ENCODE results near the gene COQ4. TPM values are rescaled to one million over a fixed set of nuclear protein-coding genes. Genes with fewer than 3 reads are reported as not detected.

The COQ4 gene
- total RNA-seq = 35.4 and 44.9 TPM in 2 replicates

DNA sequence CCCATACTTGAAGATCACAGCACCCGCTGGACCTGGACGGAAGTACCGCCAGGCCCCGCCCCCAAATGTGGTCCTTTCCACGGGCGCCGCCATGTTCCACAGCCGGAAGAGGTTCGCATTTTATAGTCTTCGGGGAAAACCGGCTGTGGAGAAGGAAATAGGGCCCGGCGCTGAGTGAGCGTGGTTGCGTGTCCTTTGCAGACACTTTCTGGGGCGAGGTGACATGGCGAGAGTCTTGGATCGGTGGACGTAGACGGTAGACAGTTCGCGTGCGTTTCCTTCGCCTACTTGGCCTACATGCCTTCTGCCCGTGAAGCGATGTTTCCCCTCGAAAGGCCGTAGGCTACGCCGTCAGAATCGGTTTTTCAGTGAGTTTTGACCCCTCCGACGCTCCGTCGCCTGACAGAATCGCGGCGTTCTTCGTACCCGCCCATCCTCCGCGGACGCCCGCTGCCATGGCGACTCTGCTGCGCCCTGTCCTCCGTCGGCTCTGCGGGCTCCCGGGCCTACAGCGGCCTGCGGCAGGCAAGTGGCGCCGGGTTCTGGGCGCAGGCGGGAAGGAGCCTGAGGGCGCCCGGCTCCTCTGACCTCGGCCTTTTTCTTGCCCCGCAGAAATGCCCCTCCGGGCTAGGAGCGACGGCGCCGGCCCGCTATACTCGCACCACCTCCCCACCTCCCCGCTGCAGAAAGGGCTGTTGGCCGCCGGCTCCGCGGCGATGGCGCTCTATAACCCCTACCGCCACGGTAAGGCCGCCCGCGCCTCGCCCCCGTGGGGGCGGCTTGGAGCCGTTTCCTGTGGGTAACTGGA lies at the start of gene COQ4, which contains the start of gene TRUB2:
COQ4 (plus strand) TSS at position 436 of the 808 bp plus-strand sequence; CDS start at position 456, 20 bp downstream.
TRUB2 (minus strand) TSS at position 44 of the 808 bp plus-strand sequence; CDS start at position 5, 39 bp downstream.

DNA sequence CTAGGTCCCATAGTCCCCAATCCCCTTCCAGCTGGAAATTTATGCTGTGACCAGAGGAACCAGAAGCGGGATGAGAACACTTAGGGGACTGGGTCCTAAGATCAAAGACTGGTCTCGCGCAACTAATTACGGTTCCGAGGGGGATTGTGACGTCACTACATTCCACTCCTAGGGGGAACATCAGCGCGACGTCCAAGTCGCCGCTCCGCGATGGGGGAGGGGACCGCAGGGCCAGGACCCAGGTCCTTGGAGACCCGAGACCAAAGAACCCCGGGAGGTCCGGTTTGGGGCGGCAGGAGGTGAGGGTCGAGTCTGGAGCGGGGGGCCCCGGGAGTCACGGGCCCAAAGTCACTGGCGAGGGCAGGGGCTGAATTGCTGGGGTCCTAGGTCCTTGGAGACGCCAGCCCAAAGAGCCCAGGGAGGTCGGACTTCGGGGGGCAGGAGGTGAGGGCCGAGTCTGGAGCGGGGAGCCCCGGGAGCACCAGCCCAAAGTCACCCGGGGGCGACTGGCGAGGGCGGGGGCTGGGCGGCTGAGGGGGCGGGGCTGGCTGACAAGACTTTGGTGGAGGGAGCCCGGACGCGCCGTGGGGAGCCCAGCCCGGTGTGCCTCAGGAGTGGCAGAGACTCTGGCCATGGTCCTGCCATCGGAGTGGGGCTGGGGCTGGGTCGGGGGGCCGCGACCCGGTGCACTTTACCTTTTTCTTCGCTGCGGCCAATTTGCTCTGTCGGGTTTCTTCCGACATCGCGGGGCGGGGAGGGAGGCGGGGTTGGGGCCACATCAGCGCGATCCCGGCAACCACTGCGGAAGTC lies 47.2 kb upstream of the COQ4 start, which contains the start of gene GOLGA2:
GOLGA2 (minus strand) TSS at position 810 of the 810 bp plus-strand sequence; CDS start at position 779, 31 bp downstream.

DNA sequence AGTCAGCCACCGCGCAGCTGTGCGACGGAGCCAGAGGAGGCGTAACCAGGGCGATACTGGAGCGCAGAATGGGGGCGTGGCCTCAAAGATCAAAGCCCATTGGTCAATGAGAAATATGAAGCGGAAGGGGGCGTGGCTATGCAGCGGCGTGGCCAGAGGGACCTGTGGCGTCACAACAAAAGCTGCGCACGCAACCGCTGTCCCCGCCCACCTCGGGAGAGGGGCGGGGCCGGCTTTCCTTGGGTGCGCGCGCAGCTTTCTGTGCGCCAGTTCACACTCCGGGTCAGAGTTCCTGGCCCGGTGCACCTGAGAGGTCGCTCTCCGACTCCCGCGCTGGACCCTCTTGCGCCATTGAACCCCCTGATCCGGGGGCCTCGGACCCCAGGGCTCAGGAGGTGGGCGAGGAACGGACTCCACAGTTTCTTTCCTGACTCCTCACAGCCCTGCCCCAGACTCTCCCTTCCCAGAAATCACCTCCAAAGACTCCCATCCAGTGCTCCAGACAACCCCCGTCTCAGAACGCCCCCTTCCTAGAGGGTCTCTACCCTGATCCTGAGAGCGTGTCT lies 46.5 kb upstream of the COQ4 start, which contains the start of gene SWI5:
SWI5 (plus strand) TSS at position 269 of the 566 bp plus-strand sequence.

DNA sequence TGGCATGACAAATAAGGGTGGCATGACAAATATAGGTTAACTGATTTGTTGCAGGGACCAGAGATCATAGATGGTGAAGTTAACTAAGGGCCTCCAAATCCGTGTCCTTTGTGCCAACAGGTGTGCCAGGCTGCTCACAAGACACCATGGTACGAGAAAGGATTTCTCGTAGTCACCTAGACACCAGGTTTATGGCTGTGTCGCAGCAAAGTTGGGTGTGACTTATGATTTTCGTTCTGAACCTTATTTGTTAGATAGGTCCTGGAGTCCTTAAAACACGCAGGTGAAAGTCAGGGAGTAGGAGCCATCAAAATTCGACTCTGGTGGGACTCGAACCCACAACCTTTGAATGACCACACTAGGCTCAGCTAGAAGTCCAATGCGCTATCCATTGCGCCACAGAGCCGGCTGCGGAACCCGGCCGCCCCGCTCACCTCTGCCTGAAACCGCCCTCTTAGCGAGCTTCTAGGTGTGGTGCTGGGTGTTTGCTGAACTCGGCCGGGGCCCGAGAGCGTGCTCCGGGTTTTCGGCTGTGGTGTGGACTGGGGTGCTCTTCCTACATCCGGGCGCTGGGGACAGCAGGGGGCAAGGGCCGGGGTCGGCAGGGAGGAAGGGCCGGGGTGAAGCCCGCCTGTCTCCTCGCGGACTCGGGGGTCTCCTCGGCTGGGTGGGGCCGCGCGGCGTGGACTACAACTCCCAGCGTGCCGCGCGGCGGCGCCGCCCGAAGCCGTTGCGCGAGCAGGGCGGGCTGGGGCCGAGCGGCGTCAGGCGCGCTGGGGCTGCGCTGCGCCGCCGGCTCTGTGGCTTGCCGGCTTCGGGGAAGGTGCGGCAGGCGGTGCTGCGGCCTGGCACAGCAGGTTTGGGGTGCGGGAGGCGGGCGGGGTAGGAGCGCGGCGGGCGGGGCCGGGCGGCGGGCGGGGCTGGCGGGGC lies 17.4 kb downstream of the COQ4 start, which contains the start of gene SLC27A4:
SLC27A4 (plus strand) TSS at position 767 of the 930 bp plus-strand sequence. CDS start 2,606 bp downstream, outside the sequence.

DNA sequence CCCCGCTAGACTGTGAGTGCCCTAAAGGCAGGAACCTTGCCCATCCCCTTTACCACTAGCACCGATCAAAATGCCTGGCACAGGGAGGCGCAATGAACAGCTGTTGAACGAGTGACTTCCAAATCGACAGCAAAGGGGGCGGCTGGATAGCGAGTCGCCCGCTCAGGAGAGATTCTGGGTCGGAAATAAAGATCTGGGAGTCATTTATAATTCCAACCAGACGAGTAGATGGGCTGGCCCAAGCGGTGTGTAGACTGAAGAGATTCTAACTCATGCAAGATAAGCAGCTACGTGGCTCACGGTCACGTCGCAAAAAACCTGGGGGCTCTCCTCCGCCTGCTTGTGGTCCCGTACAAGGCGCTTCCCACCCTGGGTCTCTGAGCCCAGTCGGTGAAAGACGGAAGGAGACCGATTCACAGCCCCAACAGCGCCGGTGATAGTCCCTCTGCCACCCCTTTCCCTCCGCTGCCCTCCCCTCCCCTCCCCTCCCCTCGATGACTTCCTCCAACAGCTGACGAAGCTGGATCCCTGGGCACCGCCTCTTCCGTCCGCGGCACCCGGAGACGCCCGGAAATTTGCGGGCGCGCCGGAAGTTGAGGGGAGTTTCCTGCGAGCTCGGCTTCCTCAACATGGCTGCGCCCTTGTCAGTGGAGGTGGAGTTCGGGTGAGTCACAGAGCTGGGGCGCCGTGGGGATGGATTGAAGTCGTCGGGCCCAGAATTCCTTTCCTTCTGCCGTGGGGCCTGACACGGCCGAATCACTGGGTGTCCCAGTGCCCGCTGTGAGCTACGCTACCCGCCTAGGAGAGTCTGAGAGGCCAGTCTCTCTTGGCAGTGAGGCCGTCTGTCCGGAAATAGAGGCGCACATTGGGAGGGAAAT lies 48.4 kb downstream of the COQ4 start, which contains the start of gene URM1:
URM1 (plus strand) TSS at position 623 of the 878 bp plus-strand sequence; CDS start at position 630, 7 bp downstream.

Other genes starting within 250 kb of the COQ4 start
- 103 and 109 TPM in 2 replicates for gene PTGES2, start 195.1 kb upstream of the COQ4 start, total RNA-seq
- 24.7 and 33.4 TPM in 2 replicates for gene LCN2, start 173.4 kb upstream of the COQ4 start, total RNA-seq
- gene BBLN, start 162.6 kb upstream of the COQ4 start, total RNA-seq = 251 and 413 TPM in 2 replicates
- gene CIZ1, start 131.3 kb upstream of the COQ4 start, total RNA-seq = 34.8 and 47.4 TPM in 2 replicates
- 0.65 and 1.5 TPM in 2 replicates for gene DNM1, start 119.5 kb upstream of the COQ4 start, total RNA-seq
- gene GOLGA2, start 46.8 kb upstream of the COQ4 start, total RNA-seq = 56.6 and 64.2 TPM in 2 replicates
- 17.0 and 39.1 TPM in 2 replicates for gene SWI5, start 46.6 kb upstream of the COQ4 start, total RNA-seq
- 11.7 and 20.5 TPM in 2 replicates for gene TRUB2, start 392 bp upstream of the COQ4 start, total RNA-seq
- gene SLC27A4, start 17.7 kb downstream of the COQ4 start, total RNA-seq = 40.7 and 48.2 TPM in 2 replicates
- 24.1 and 29.1 TPM in 2 replicates for gene URM1, start 48.5 kb downstream of the COQ4 start, total RNA-seq
- gene CERCAM, start 98.0 kb downstream of the COQ4 start, total RNA-seq = 57.5 and 64.2 TPM in 2 replicates
- gene ODF2, start 133.2 kb downstream of the COQ4 start, total RNA-seq = 31.4 and 34.7 TPM in 2 replicates
- gene GLE1, start 181.9 kb downstream of the COQ4 start, total RNA-seq = 25.5 and 28.4 TPM in 2 replicates
- 147 and 175 TPM in 2 replicates for gene SPTAN1, start 229.7 kb downstream of the COQ4 start, total RNA-seq

Measured in airway epithelial cell (primary cell).